GM18526 (cell line): Measurements from ENCODE around the gene UBTD2.

Experiments
- POLR2A ChIP-seq: IDR thresholded peaks from 3 replicates; pipeline ENCODE4 v1.6.1; 2011; ENCODE audit not compliant: insufficient read length; ENCODE audit errors: extremely low read depth

Gene UBTD2

GRCh38 chr5:172229904-172230303 is 53.7 kb downstream of the UBTD2 start:
- TF ChIP-seq POLR2A = no peak

DNA sequence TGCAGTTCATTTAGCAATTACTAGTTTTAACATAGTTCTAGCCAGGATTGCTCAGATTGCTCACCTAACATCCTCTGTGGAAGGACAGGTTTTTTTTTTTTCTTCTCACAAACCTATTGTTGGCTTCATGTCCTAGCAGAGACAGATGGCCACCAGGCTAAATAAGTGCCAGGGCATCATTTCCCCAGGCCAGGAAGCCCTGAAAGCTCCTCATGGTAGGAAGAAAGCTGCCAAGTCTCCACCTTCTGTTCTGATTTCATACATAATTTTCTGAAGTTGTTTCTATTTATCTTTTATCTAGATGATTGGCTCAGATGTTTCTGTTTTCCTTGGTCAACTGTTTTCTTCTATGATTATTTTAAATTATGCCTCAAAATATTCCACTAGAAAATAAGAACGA is 58.6 kb downstream of the UBTD2 start:
- no peak for TF ChIP-seq POLR2A

DNA sequence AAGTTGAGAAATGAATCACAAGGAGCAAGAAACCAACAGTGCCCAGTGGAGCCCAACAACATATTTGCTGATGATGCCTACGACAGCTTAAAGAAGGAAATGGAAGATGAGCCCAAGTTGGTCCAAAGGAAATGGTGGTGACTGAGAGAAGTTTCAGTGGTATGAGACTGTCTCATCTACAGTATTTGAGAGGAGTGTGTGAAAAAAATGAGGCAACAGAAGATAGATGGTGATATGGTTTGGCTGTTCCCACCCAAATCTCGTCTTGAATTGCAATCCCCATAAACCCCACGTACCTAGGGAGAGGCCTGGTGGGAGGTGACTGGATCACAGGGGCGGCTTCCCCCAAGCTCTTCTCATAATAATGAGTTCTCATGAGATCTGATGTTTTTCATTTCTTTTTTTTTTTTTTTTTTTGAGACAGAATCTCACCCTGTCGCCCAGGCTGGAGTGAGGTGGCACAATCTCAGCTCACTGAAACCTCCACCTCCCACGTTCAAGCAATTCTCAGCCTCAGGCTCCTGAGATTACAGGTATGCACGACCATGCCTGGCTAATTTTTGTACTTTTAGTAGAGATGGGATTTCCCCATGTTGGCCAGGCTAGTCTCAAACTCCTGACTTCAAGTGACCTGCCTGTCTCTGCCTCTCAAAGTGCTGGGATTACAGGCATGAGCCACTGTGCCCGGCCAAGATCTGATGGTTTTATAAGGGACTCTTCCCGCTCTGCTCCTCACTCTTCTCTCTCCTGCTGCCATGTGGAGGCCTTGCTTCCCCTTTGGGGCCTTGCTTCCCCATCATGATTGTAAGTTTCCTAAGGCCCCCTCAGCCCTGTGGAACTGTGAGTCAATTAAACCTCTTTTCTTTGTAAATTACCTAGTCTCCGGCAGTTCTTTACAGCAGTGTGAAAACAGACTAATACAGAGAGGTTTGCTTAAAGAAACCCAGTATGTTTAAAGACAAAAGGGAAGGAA is 59.4 kb downstream of the UBTD2 start:
- TF ChIP-seq POLR2A = no peak

- no peak for TF ChIP-seq POLR2A
Measured at GRCh38 chr5:172219296-172219695, 64.3 kb downstream of the UBTD2 start.

GRCh38 chr5:172216345-172216744 is 67.2 kb downstream of the UBTD2 start:
- TF ChIP-seq POLR2A = no peak

GRCh38 chr5:172213126-172213525 is 70.4 kb downstream of the UBTD2 start:
- TF ChIP-seq POLR2A = no peak

DNA sequence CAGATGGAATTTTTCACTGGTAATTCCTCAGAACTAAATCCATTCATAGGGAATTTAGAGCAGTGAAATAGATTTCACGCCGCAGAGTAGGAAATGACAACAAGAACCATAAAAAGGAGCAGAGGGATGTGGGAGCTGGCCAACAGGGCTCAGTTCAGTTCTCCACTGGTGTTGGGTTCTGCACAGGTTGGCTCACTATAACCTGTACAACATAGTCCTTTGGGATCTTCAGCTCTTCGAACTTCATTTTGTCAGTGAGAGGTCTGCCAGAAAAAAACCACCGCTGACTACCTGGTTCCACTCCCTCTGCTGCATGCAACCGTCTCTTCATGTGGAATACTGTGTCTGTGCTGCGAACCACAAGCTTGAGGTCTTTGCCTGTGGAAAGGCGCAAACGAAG is 71.9 kb downstream of the UBTD2 start:
- no peak for TF ChIP-seq POLR2A

- no peak for TF ChIP-seq POLR2A
Measured at GRCh38 chr5:172209714-172210113, 73.8 kb downstream of the UBTD2 start.

- no peak for TF ChIP-seq POLR2A
Measured at GRCh38 chr5:172207511-172207910, 76.1 kb downstream of the UBTD2 start.

GRCh38 chr5:172200476-172200875 is 83.1 kb downstream of the UBTD2 start:
- TF ChIP-seq POLR2A = no peak

DNA sequence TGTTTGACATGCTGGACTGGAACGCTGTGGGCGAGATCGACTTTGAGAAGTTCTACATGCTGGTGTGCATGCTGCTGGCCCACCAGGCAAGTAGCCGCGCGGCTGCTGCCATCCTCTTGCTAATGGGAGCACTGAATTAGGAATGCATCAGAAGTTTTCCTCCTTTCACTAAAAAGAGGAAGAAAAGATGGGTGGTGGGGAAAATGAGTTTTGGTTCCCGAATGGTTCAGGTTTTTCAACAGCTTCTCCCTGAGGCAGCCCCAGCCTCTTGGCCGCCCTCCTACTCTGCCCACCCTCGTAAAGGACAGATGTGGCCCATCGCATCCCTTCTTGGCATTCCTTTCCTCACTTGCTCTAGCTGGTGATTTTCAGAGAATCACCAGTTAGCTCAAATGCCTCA is 84.1 kb downstream of the UBTD2 start:
- no peak for TF ChIP-seq POLR2A

DNA sequence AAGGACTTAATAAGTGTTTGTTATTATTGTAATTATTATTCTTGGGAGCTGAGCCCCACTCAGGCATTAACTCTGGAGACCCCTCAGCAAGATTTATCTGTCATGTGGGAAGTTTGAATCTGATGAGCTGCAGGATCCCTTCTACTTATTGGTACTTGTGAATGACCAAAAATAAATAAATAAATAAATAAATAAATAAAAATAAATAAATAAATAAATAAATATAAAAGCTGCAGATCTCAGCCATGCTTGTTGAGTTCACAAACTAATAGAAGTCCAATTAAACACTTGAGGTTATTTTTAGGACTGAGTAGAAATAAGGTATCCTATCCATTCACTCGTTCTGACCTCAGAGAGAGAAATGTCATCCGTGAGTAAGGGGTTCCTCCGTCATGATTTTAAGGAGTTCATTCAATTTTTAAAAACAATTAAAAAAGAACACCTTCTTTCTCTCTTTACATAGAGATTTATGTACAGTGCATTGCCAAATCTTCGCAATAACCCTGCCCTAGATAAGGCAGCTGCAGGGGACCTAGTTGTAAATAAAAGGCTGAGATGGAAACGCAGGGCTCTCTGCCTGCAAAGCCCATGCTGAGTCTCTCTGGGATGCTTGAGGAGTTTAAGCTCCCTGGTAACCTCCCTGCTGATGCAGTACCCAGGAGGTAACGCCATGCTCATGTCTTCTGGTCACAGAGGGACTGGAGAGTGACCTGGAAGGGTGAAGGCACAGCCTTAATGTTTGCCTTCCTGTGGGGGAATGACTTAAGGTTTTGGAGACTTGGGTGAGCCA is 88.4 kb downstream of the UBTD2 start:
- TF ChIP-seq POLR2A = no peak

DNA sequence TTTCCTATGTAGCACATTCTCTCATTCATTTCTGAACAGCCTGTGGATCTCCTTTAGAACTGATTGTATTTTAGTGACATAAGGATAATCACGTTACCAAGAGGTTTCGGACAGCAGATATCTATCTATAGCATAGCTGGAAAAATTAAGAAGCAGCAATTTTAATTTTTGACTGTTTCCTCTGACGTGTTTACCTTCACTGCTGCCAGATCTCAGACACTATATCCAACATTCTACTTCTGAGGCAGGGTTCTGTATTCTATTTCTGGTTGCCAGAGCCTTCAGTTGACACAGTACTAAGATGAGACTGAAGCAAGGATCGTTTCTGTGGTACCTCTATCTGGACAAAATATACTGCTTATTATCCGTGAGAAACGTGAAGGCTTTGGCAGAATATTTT is 89.7 kb downstream of the UBTD2 start, which contains the start of gene EFCAB9:
TSS of gene EFCAB9 (plus strand) at position 301 of the 400 bp plus-strand sequence. CDS start at position 302, 1 bp downstream.
- TF ChIP-seq POLR2A = no peak

- TF ChIP-seq POLR2A = no peak
Measured at GRCh38 chr5:172189693-172190296, 93.8 kb downstream of the UBTD2 start.

- TF ChIP-seq POLR2A = no peak
Measured at GRCh38 chr5:172188893-172189692, 94.5 kb downstream of the UBTD2 start.
